Ishikawa (cell line): ENCODE data around the gene CACNA2D3.
A peak's percentile ranks its signal among the peaks of the same experiment; 100 is the strongest.

Source experiments
- CEBPB ChIP-seq: IDR thresholded peaks from 2 replicates; pipeline ENCODE4 v1.6.1; 2012
- CREB1 ChIP-seq: IDR thresholded peaks from 2 replicates; pipeline ENCODE4 v1.6.1; 2012; ENCODE audit warnings: low read depth
- EGR1 ChIP-seq: IDR thresholded peaks from 2 replicates; pipeline ENCODE4 v1.6.1; 2012
- EP300 ChIP-seq: IDR thresholded peaks from 2 replicates; pipeline ENCODE4 v1.6.1; 2012; ENCODE audit warnings: borderline replicate concordance
- FOXM1 ChIP-seq: IDR thresholded peaks from 2 replicates; pipeline ENCODE4 v1.6.1; 2012; ENCODE audit warnings: low read depth, borderline replicate concordance
- MAX ChIP-seq: IDR thresholded peaks from 2 replicates; pipeline ENCODE4 v1.6.1; 2012
- NFIC ChIP-seq: IDR thresholded peaks from 2 replicates; pipeline ENCODE4 v1.6.1; 2012
- RAD21 ChIP-seq: IDR thresholded peaks from 2 replicates; pipeline ENCODE4 v1.6.1; 2012; ENCODE audit warnings: low read depth
- REST ChIP-seq: IDR thresholded peaks from 2 replicates; pipeline ENCODE4 v1.6.1; 2012; ENCODE audit warnings: low read depth, mild to moderate bottlenecking
- TAF1 ChIP-seq: IDR thresholded peaks from 2 replicates; pipeline ENCODE4 v1.6.1; 2012; ENCODE audit warnings: low read depth, mild to moderate bottlenecking
- TCF12 ChIP-seq: IDR thresholded peaks from 2 replicates; pipeline ENCODE4 v1.6.1; 2012; ENCODE audit warnings: low read depth
- TEAD4 ChIP-seq: IDR thresholded peaks from 2 replicates; pipeline ENCODE4 v1.6.1; 2012
- USF1 ChIP-seq: IDR thresholded peaks from 2 replicates; pipeline ENCODE4 v1.6.1; 2012
- YY1 ChIP-seq: IDR thresholded peaks from 2 replicates; pipeline ENCODE4 v1.6.1; 2012; ENCODE audit warnings: low read depth
- ZBTB7A ChIP-seq: IDR thresholded peaks from 2 replicates; pipeline ENCODE4 v1.6.1; 2012; ENCODE audit warnings: low read depth

Gene CACNA2D3

GRCh38 chr3:54361746-54362283, 239.5 kb downstream of the CACNA2D3 start:
- no peak for TF ChIP-seq EGR1
- no peak for TF ChIP-seq TEAD4
- TF ChIP-seq CREB1 = no peak
- no peak for TF ChIP-seq RAD21
- no peak for TF ChIP-seq NFIC
- TF ChIP-seq TAF1 = no peak
- no peak for TF ChIP-seq FOXM1
- no peak for TF ChIP-seq CEBPB
- TF ChIP-seq USF1 = no peak

GRCh38 chr3:54366007-54366750, 243.8 kb downstream of the CACNA2D3 start:
- TF ChIP-seq NFIC (no peak), CEBPB (no peak), MAX (no peak), FOXM1 (no peak), REST (no peak)

- TF ChIP-seq YY1 (no peak), USF1 (no peak), ZBTB7A (no peak), MAX (no peak), FOXM1 (no peak), EGR1 (no peak), TEAD4 (no peak)
Observed at GRCh38 chr3:54366839-54367238, 244.5 kb downstream of the CACNA2D3 start.

- TF ChIP-seq NFIC = no peak
Observed at GRCh38 chr3:54372232-54372631, 249.9 kb downstream of the CACNA2D3 start.

GRCh38 chr3:54374214-54374852, 252.0 kb downstream of the CACNA2D3 start:
- TF ChIP-seq FOXM1 = no peak
- peak; percentile 36; the same call in 1 of the 2 replicates for TF ChIP-seq RAD21

GRCh38 chr3:54376142-54376807, 253.9 kb downstream of the CACNA2D3 start:
- no peak for TF ChIP-seq NFIC
- no peak for TF ChIP-seq REST
- TF ChIP-seq TEAD4 = no peak
- no peak for TF ChIP-seq EP300
- no peak for TF ChIP-seq TCF12
- TF ChIP-seq CEBPB = no peak
- no peak for TF ChIP-seq FOXM1
- TF ChIP-seq MAX = no peak
- no peak for TF ChIP-seq EGR1
